Lung (tissue), 16 donors: Measurements from ENCODE around the gene NAP1L5. TPM values are rescaled to one million over a fixed set of nuclear protein-coding genes. Genes with fewer than 3 reads are reported as not detected.
A peak's percentile ranks its signal among the peaks of the same experiment; 100 is the strongest.

Experiments used
- ATAC-seq: fragments of 200-7000 bp; cut with Tn5 transposase; one replicate; pipeline ENCODE4 v1.9.1; 2020; ENCODE audit warnings: moderate number of reproducible peaks; ENCODE audit not compliant: insufficient read depth, low FRiP score
- DNase-seq, 3 donors: peaks; one replicate each; pipeline ENCODE4 v3.0.0-alpha.2; 2013 to 2017
- H3K27ac ChIP-seq, 2 donors: one replicate each; pipeline ENCODE4 v1.5.1; 2013; ENCODE audit warnings: mild to moderate bottlenecking in 2 of 2, moderate library complexity in 2 of 2, control low read depth in 1 of 2, inconsistent platforms in 1 of 2, low read depth in 1 of 2, low read length in 1 of 2
- H3K27me3 ChIP-seq, 3 donors: one replicate each; pipeline ENCODE4 v1.5.1; 2013; ENCODE audit warnings: low read length in 2 of 3; ENCODE audit not compliant: control insufficient read depth in 3 of 3, insufficient read depth in 3 of 3
- H3K36me3 ChIP-seq, 4 donors: one replicate each; pipeline ENCODE4 v1.5.1; 2013; ENCODE audit warnings: low read length in 4 of 4, mild to moderate bottlenecking in 1 of 4, moderate library complexity in 1 of 4; ENCODE audit not compliant: control insufficient read depth in 4 of 4, insufficient read depth in 4 of 4
- H3K4me1 ChIP-seq, 5 donors: one replicate each; pipeline ENCODE4 v1.5.1; 2013; ENCODE audit warnings: low read length in 5 of 5, mild to moderate bottlenecking in 2 of 5, moderate library complexity in 1 of 5; ENCODE audit not compliant: control insufficient read depth in 5 of 5, insufficient read depth in 5 of 5
- H3K4me3 ChIP-seq: one replicate; pipeline ENCODE4 v1.5.1; 2013; ENCODE audit warnings: mild to moderate bottlenecking, control low read depth, moderate library complexity
- H3K9ac ChIP-seq, 2 donors: one replicate each; pipeline ENCODE4 v1.5.1; 2013; ENCODE audit warnings: low read length in 2 of 2, control low read depth in 1 of 2; ENCODE audit not compliant: insufficient read depth in 1 of 2
- H3K9me3 ChIP-seq, 4 donors: one replicate each; pipeline ENCODE4 v1.5.1; 2013; ENCODE audit warnings: low read length in 3 of 4, mild to moderate bottlenecking in 1 of 4, moderate library complexity in 1 of 4; ENCODE audit not compliant: control insufficient read depth in 4 of 4, insufficient read depth in 3 of 4
- WGBS, 2 donors: extraction: QIAGEN DNeasy Blood & Tissue Kit; methylation state at CpG; one replicate each; pipeline ENCODE4 v1.1.7; 2013; 5-methylcytosine and 5-hydroxymethylcytosine counted together
- long read RNA-seq, 5 donors: transcript quantifications; one replicate each; lab custom pipeline, GENCODE V29; 2026
- polyA plus RNA-seq, 2 donors: library from polyadenylated mRNA; stranded (reverse); fragments of 200-250 nt; gene quantifications; one replicate each; pipeline ENCODE4 v1.2.1, GENCODE V29; 2013
- total RNA-seq, 2 donors: library from RNA; depleted of rRNA in 1 of 2; stranded (reverse); fragments of >200 nt in 1 of 2; gene quantifications; one replicate each; pipeline ENCODE4 v1.2.1, GENCODE V29; 2014 to 2021
- TF ChIP-seq, protein P1 (sequence below): IDR thresholded peaks from 2 replicates; pipeline ENCODE4 v1.5.1; 2012; ENCODE audit warnings: mild to moderate bottlenecking; ENCODE audit errors: control extremely low read depth, extremely low read depth
- donor health status: control.
- donor health status: control.
- donor health status: Bipolar disorder and iron deficiency.
- donor health status: healthy.
- donor health status: DM: yes; HTN: yes; CAD: no.

NAP1L5 gene, protein sequence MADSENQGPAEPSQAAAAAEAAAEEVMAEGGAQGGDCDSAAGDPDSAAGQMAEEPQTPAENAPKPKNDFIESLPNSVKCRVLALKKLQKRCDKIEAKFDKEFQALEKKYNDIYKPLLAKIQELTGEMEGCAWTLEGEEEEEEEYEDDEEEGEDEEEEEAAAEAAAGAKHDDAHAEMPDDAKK
- total RNA-seq, result 1 to 10 TPM; 2.6 to 8.8 TPM
- polyA plus RNA-seq, result 1 to 10 TPM; 2.7 to 3.7 TPM
- long read RNA-seq, donor 1, transcript NAP1L5-201 (1 exons, 1,915 nt), result major isoform, 10 of 10 reads
- long read RNA-seq, donor 1, partial matches to known transcripts, result 0 of 10 reads
- long read RNA-seq, donor 1, other reads (novel, unspliced or antisense), result 0 of 10 reads
- long read RNA-seq, donor 2, partial matches to known transcripts, result 0 of 3 reads
- long read RNA-seq, donor 2, other reads (novel, unspliced or antisense), result 0 of 3 reads
- long read RNA-seq, donor 3, transcript NAP1L5-201 (1 exons, 1,915 nt), result major isoform, 8 of 8 reads
- long read RNA-seq, donor 3, partial matches to known transcripts, result 0 of 8 reads
- long read RNA-seq, donor 3, other reads (novel, unspliced or antisense), result 0 of 8 reads
- long read RNA-seq, donor 4, transcript NAP1L5-201 (1 exons, 1,915 nt), result major isoform, 5 of 5 reads
- long read RNA-seq, donor 4, partial matches to known transcripts, result 0 of 5 reads
- long read RNA-seq, donor 4, other reads (novel, unspliced or antisense), result 0 of 5 reads
- long read RNA-seq, donor 5, transcript NAP1L5-201 (1 exons, 1,915 nt), result major isoform, 12 of 12 reads
- long read RNA-seq, donor 5, partial matches to known transcripts, result 0 of 12 reads
- long read RNA-seq, donor 5, other reads (novel, unspliced or antisense), result 0 of 12 reads

DNA sequence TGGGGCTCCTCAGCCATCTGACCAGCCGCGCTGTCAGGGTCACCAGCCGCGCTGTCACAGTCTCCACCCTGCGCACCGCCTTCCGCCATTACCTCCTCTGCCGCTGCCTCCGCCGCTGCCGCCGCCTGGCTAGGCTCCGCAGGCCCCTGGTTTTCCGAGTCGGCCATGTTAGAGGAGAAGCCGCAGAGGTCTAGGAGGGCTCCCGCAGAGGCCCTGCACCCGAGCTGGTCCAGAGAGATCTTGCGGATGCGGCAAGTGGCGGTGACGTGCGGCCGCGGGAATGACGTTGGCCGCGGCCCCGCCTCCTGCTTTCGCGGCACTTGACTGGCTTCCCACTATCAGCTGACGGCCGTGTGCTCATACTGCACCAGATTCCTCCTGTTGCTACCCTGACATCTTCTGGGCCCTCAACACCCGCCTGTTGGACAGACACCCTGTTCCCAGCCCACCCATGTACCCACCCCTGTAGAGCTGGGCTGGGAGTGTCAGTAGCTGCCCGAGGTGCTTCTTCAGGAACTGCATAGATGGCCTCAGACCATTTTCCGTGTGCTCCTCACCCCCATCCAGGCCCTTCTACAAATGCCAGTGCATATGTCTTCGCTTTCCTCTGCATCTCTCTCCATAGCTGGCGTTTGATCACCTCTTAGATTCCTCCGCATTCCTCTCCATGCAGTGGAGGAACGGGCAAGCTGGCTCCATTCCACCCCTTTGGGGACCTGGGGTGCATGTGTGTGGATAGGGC is at the start of gene NAP1L5:
Gene NAP1L5, minus strand, starts transcription at position 242 of the 742 bp plus-strand sequence. Its CDS starts 75 bp downstream, at position 167.
- peak; percentile 73 for ATAC-seq
- Histone ChIP-seq H3K36me3 (peaks cover 0 to 4% (median under 1%) of the 10 kb centered on the region in 4 donors), H3K4me1 (peaks cover 0 to 3% (median 0%) of the 10 kb centered on the region in 5 donors), H3K9me3 (no peaks in the 10 kb centered on the region), H3K27me3 (no peaks in the 10 kb centered on the region), H3K27ac (peak within 1 kb of the TSS; percentile 28 to 50), H3K9ac (peak within 1 kb of the TSS in 1 of 2 donors; percentile 36), H3K4me3 (peak within 1 kb of the TSS; percentile 57)
- WGBS, 2 donors, result 48 to 54% methylated on average over 39 to 40 of the region's 40 CpGs
- TF ChIP-seq, protein P1, sequence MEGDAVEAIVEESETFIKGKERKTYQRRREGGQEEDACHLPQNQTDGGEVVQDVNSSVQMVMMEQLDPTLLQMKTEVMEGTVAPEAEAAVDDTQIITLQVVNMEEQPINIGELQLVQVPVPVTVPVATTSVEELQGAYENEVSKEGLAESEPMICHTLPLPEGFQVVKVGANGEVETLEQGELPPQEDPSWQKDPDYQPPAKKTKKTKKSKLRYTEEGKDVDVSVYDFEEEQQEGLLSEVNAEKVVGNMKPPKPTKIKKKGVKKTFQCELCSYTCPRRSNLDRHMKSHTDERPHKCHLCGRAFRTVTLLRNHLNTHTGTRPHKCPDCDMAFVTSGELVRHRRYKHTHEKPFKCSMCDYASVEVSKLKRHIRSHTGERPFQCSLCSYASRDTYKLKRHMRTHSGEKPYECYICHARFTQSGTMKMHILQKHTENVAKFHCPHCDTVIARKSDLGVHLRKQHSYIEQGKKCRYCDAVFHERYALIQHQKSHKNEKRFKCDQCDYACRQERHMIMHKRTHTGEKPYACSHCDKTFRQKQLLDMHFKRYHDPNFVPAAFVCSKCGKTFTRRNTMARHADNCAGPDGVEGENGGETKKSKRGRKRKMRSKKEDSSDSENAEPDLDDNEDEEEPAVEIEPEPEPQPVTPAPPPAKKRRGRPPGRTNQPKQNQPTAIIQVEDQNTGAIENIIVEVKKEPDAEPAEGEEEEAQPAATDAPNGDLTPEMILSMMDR, result no peak
- DNase-seq, result peak; percentile 65 to 73 (median 71)

DNA sequence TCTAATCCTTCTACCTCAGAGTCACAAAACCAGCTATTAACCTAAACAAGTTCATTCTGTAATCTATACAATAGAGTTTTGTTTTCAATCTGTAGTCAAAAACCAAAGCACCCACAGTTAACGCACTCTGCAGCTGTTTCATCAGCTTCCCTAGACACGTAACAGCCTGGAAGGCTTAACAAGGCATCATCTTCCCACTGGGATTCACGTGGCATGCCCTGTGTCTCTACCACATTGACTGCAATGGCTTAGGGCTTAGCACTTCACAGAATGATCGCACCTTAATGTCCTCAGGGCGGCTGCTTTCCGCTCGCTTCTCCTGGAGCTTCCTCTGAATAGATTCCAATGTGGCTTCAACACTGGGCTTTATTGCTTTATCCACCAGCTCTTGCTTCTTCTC is 49.7 kb upstream of the NAP1L5 start:
- DNase-seq, result no peak
- peaks cover 27 to 46% (median 36%) of the 10 kb centered on the region in 4 donors for H3K36me3 ChIP-seq
- peaks cover 0 to 29% (median 1%) of the 10 kb centered on the region in 5 donors for H3K4me1 ChIP-seq

DNA sequence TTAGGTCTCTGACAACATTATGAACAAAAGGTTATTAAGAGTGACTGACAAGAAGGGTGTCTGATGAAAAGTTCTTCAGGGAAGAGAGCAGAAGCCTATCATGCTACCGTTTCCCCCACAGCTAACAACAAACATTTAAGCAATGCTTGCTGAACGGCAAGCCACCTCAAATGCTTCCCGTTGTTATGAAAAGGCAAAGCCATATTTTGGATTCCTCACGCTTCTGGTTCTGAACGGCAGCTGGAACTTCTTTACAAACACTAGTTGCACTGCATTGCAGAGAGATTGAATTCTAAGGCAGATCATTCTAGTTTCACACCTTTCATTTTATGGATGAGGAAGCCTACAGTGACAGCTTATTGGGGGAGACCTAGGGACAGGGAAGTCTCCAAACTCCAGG is 48.6 kb upstream of the NAP1L5 start:
- Histone ChIP-seq H3K27me3 (no peaks in the 10 kb centered on the region), H3K27ac (no peak overlapping the region), H3K36me3 (peaks cover 25 to 53% (median 36%) of the 10 kb centered on the region in 4 donors), H3K4me3 (no peak overlapping the region), H3K9me3 (no peaks in the 10 kb centered on the region), H3K9ac (peak overlapping the region in 1 of 2 donors; percentile 56), H3K4me1 (peaks cover 0 to 31% (median 0%) of the 10 kb centered on the region in 5 donors)
- ATAC-seq (no peak), DNase-seq (peak; percentile 73 to 91 (median 90))
- TF ChIP-seq, protein P1, result no peak
- 69 to 80% methylated on average over 5 of the region's 5 CpGs for WGBS, 2 donors

More for the DNA sequence above, 49.7 kb upstream of the NAP1L5 start:
- Histone ChIP-seq H3K27ac (no peak overlapping the region), H3K9me3 (no peaks in the 10 kb centered on the region), H3K4me3 (no peak overlapping the region), H3K27me3 (no peaks in the 10 kb centered on the region), H3K9ac (no peak overlapping the region)
- WGBS, 2 donors, result 96 to 97% methylated on average over 7 of the region's 7 CpGs
- ATAC-seq, result no peak
- TF ChIP-seq, protein P1, result no peak
